ENCODE results near the gene CRYBG1. TPM values are rescaled to one million over a fixed set of nuclear protein-coding genes. Genes with fewer than 3 reads are reported as not detected.
"Not testable (repeated sequence)": the region's sequence is repeated elsewhere in the genome, so short reads cannot be mapped to it uniquely, and the experiment has no call there.

CRYBG1 gene
- total RNA-seq, 1 experiment from 2014 or later = 5.7 TPM

DNA sequence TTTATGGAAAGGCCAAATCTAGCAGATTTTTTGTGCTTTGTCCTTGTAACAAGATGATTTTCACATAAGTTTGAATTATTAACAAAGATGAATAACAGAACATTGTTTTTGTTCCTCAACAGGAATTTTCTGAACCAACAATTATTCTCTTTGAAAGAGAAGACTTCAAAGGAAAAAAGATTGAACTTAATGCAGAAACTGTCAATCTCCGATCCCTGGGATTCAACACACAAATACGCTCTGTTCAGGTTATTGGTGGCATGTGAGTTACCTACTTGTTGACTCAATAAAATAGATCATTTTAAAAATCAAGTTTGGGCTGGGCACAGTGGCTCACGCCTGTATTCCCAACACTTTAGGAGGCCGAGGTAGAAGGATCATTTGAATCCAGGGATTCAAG is 197.8 kb downstream of the CRYBG1 start:
- Histone ChIP-seq H3K23me2 (ENCODE audit: insufficient read length, low read depth, low read length, poor library complexity, severe bottlenecking) (no peaks in the 10 kb centered on the region), H3K18ac (ENCODE audit: insufficient read length, low read depth, low read length) (no peak overlapping the region), H3K14ac (ENCODE audit: insufficient read depth, low read length) (no peak overlapping the region), H4K20me1 (ENCODE audit: control insufficient read depth, insufficient read depth, insufficient read length) (no peaks in the 10 kb centered on the region), H3K4me2 (ENCODE audit: insufficient read depth, insufficient read length, low read length) (no peak overlapping the region), H2AFZ (ENCODE audit: low read length) (no peak overlapping the region), H3K23ac (ENCODE audit: insufficient read length, low read depth, low read length) (no peak overlapping the region), H3K27me3 (ENCODE audit: insufficient read depth, low read length) (no peaks in the 10 kb centered on the region), H2BK12ac (ENCODE audit: insufficient read length, low read depth, low read length) (no peak overlapping the region), H3K27ac (ENCODE audit: insufficient read length, low read depth, low read length) (no peak overlapping the region), H3K4me1 (ENCODE audit: insufficient read depth, low read length) (no peaks in the 10 kb centered on the region), H4K5ac (ENCODE audit: insufficient read length, low read depth, low read length) (no peak overlapping the region), H3K9me3 (ENCODE audit: control insufficient read depth, low read depth, low read length) (no peaks in the 10 kb centered on the region), H2BK15ac (ENCODE audit: low read depth, low read length) (no peak overlapping the region), H2AK5ac (ENCODE audit: insufficient read length, low read length) (no peak overlapping the region), H3T11ph (ENCODE audit: low read length) (no peak overlapping the region), H3K56ac (ENCODE audit: insufficient read length, low read depth, low read length) (no peak overlapping the region), H3K4ac (ENCODE audit: low read depth, low read length) (no peak overlapping the region), H2BK120ac (ENCODE audit: low read depth, low read length, poor library complexity, severe bottlenecking) (no peak overlapping the region), H3K79me2 (ENCODE audit: insufficient read depth, low read length) (no peaks in the 10 kb centered on the region), H2BK20ac (ENCODE audit: low read depth, low read length, poor library complexity, severe bottlenecking) (no peak overlapping the region), H4K91ac (ENCODE audit: insufficient read length, low read depth, low read length) (no peak overlapping the region), H4K8ac (replicated peaks; ENCODE audit: insufficient read length, low read depth, low read length) (no peak overlapping the region), H3K79me1 (ENCODE audit: insufficient read depth, low read depth, low read length, poor library complexity, severe bottlenecking) (no peaks in the 10 kb centered on the region), H3K9ac (ENCODE audit: extremely low read depth, insufficient read length, low read length) (no peak overlapping the region), H2BK5ac (ENCODE audit: insufficient read length, low read length) (no peak overlapping the region)
- H3K27ac Mint-ChIP-seq = no peak overlapping the region
- H3K4me3 Mint-ChIP-seq = no peak overlapping the region
- H3K36me3 Mint-ChIP-seq (ENCODE audit: insufficient read depth in 1 of 3, low read depth in 3 of 3) = peaks cover 0 to 8% (median 6%) of the 10 kb centered on the region in 3 experiments; a peak in 3 of 7 replicates
- TF ChIP-seq, protein P1, sequence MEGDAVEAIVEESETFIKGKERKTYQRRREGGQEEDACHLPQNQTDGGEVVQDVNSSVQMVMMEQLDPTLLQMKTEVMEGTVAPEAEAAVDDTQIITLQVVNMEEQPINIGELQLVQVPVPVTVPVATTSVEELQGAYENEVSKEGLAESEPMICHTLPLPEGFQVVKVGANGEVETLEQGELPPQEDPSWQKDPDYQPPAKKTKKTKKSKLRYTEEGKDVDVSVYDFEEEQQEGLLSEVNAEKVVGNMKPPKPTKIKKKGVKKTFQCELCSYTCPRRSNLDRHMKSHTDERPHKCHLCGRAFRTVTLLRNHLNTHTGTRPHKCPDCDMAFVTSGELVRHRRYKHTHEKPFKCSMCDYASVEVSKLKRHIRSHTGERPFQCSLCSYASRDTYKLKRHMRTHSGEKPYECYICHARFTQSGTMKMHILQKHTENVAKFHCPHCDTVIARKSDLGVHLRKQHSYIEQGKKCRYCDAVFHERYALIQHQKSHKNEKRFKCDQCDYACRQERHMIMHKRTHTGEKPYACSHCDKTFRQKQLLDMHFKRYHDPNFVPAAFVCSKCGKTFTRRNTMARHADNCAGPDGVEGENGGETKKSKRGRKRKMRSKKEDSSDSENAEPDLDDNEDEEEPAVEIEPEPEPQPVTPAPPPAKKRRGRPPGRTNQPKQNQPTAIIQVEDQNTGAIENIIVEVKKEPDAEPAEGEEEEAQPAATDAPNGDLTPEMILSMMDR (conservative IDR thresholded peaks at IDR 0.05) = no peak
- no peak for DNase-seq
- WGBS (ENCODE audit: extremely low coverage, insufficient read length, low lambda C conversion rate) = no CpG with 5 or more reads among the region's 4 CpGs
- H3K4me1 Mint-ChIP-seq = peaks cover 6 to 12% of the 10 kb centered on the region in 2 experiments; a peak in 3 of 4 replicates
- no peaks in the 10 kb centered on the region for H3K9me3 Mint-ChIP-seq
- H3K27me3 Mint-ChIP-seq (ENCODE audit: low read depth) = no peaks in the 10 kb centered on the region

DNA sequence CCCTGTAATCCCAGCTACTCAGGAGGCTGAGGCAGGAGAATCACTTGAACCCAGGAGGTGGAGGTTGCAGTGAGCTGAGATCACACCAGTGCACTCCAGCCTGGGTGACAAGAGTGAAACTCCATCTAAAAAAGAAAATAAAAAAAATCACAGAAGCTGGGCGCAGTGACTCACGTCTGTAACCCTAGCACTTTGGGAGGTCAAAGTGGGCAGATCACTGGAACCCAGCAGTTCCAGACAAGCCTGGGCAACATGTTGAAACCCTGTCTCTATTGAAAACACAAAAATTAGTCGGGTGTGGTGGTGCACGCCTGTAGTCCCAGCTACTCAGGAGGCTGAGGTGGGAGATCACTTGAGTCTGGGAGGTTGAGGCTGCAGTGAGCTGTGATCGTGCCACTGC is 199.1 kb downstream of the CRYBG1 start:
- not testable (repeated sequence) for H3K79me2 ChIP-seq (ENCODE audit: insufficient read depth, low read length); H2BK120ac ChIP-seq (ENCODE audit: low read depth, low read length, poor library complexity, severe bottlenecking); H4K20me1 ChIP-seq (ENCODE audit: control insufficient read depth, insufficient read depth, insufficient read length); H3K18ac ChIP-seq (ENCODE audit: insufficient read length, low read depth, low read length); H3K4me1 ChIP-seq (ENCODE audit: insufficient read depth, low read length); H3K23me2 ChIP-seq (ENCODE audit: insufficient read length, low read depth, low read length, poor library complexity, severe bottlenecking); H3K36me3 Mint-ChIP-seq (ENCODE audit: insufficient read depth in 1 of 3, low read depth in 3 of 3); H3K27me3 Mint-ChIP-seq (ENCODE audit: low read depth); H4K5ac ChIP-seq (ENCODE audit: insufficient read length, low read depth, low read length); H3K4me2 ChIP-seq (ENCODE audit: insufficient read depth, insufficient read length, low read length); H3K27me3 ChIP-seq (ENCODE audit: insufficient read depth, low read length); H2AFZ ChIP-seq (ENCODE audit: low read length); H3K9ac ChIP-seq (ENCODE audit: extremely low read depth, insufficient read length, low read length); H3T11ph ChIP-seq (ENCODE audit: low read length); H2AK5ac ChIP-seq (ENCODE audit: insufficient read length, low read length); H3K27ac Mint-ChIP-seq; H2BK12ac ChIP-seq (ENCODE audit: insufficient read length, low read depth, low read length); H3K79me1 ChIP-seq (ENCODE audit: insufficient read depth, low read depth, low read length, poor library complexity, severe bottlenecking); H3K27ac ChIP-seq (ENCODE audit: insufficient read length, low read depth, low read length); H2BK20ac ChIP-seq (ENCODE audit: low read depth, low read length, poor library complexity, severe bottlenecking); H3K4ac ChIP-seq (ENCODE audit: low read depth, low read length); H2BK5ac ChIP-seq (ENCODE audit: insufficient read length, low read length); H3K14ac ChIP-seq (ENCODE audit: insufficient read depth, low read length); H4K91ac ChIP-seq (ENCODE audit: insufficient read length, low read depth, low read length); H3K4me3 Mint-ChIP-seq; H4K8ac ChIP-seq (replicated peaks; ENCODE audit: insufficient read length, low read depth, low read length); DNase-seq; H3K9me3 Mint-ChIP-seq; H3K56ac ChIP-seq (ENCODE audit: insufficient read length, low read depth, low read length); H3K9me3 ChIP-seq (ENCODE audit: control insufficient read depth, low read depth, low read length); H3K23ac ChIP-seq (ENCODE audit: insufficient read length, low read depth, low read length); H2BK15ac ChIP-seq (ENCODE audit: low read depth, low read length)
- no CpG with 5 or more reads among the region's 5 CpGs for WGBS (ENCODE audit: extremely low coverage, insufficient read length, low lambda C conversion rate)
- H3K4me1 Mint-ChIP-seq = peaks cover 12 to 17% of the 10 kb centered on the region in 2 experiments
